Smooth muscle cell (in vitro differentiated cells): ENCODE measurements around the gene MLC1. TPM values are rescaled to one million over a fixed set of nuclear protein-coding genes. Genes with fewer than 3 reads are reported as not detected.

Experiments used
- DNase-seq: peaks from one replicate; lab custom pipeline; 2025; ENCODE audit not compliant: unreplicated experiment; lab: John Stamatoyannopoulos, UW
- H2AFZ ChIP-seq: fragments of 200-600 bp; sonication (generic); 2 replicates; pipeline ENCODE4 v1.6.0; 2016; ENCODE audit warnings: antibody characterized with exemption, low read depth, mild to moderate bottlenecking
- H3F3A ChIP-seq: fragments of 200-600 bp; sonication (generic); 2 replicates; pipeline ENCODE4 v1.6.0; 2017; ENCODE audit warnings: antibody characterized with exemption, low read depth
- H3K27ac ChIP-seq: fragments of 200-600 bp; sonication (generic); 2 replicates; pipeline ENCODE4 v1.5.1; 2016; ENCODE audit warnings: low read depth, mild to moderate bottlenecking
- H3K27me3 ChIP-seq: fragments of 200-600 bp; sonication (generic); 2 replicates; pipeline ENCODE4 v1.6.1; 2016; ENCODE audit warnings: low read depth, mild to moderate bottlenecking
- H3K36me3 ChIP-seq: fragments of 200-600 bp; sonication (generic); 2 replicates; pipeline ENCODE4 v1.5.1; 2016; ENCODE audit warnings: low read depth
- H3K4me1 ChIP-seq: fragments of 200-600 bp; sonication (generic); 2 replicates; pipeline ENCODE4 v1.5.1; 2016; ENCODE audit warnings: low read depth
- H3K4me2 ChIP-seq: fragments of 200-600 bp; sonication (generic); 2 replicates; pipeline ENCODE4 v1.6.0; 2016; ENCODE audit warnings: mild to moderate bottlenecking
- H3K4me3 ChIP-seq: fragments of 200-600 bp; sonication (generic); 2 replicates; pipeline ENCODE4 v1.5.1; 2016; ENCODE audit warnings: mild to moderate bottlenecking
- H3K79me2 ChIP-seq: fragments of 200-600 bp; sonication (generic); 2 replicates; pipeline ENCODE4 v1.6.0; 2016; ENCODE audit warnings: low read depth, mild to moderate bottlenecking
- H3K9ac ChIP-seq: fragments of 200-600 bp; sonication (generic); 2 replicates; pipeline ENCODE4 v1.6.0; 2016; ENCODE audit warnings: low read depth
- H3K9me3 ChIP-seq: fragments of 200-600 bp; sonication (generic); replicated peaks from 2 replicates; pipeline ENCODE4 v1.5.1; 2016; ENCODE audit warnings: low read depth
- H4K20me1 ChIP-seq: fragments of 200-600 bp; sonication (generic); 2 replicates; pipeline ENCODE4 v1.6.0; 2016; ENCODE audit warnings: low read depth
- CTCF ChIP-seq: fragments of 200-600 bp; sonication (generic); IDR thresholded peaks from 2 replicates; pipeline ENCODE4 v1.5.1; 2017; ENCODE audit warnings: borderline replicate concordance, mild to moderate bottlenecking, antibody characterized with exemption; ENCODE audit not compliant: insufficient read depth, poor library complexity, severe bottlenecking
- WGBS: methylation state at CpG from one replicate; pipeline ENCODE4 v1.1.7; 2016; ENCODE audit warnings: low lambda C conversion rate; 5-methylcytosine and 5-hydroxymethylcytosine counted together
- polyA plus RNA-seq: library from polyadenylated mRNA; unstranded; fragments of >200 nt; fragmentation: Nextera tagmentation; extraction: Ambion mirVana; gene quantifications from 2 replicates; pipeline ENCODE4 v1.2.1, GENCODE V29; 2016
- total RNA-seq: library from RNA; depleted of rRNA; stranded (reverse); fragments of >200 nt; gene quantifications from 2 replicates; pipeline ENCODE4 v1.2.3, GENCODE V29; 2014

The MLC1 gene
- total and polyA plus RNA-seq, 2 experiments from 2014 or later = 4.2 to 6.3 TPM

- Histone ChIP-seq H4K20me1 (no peaks in the 10 kb centered on the region), H3F3A (no peaks in the 10 kb centered on the region), H3K9me3 (no peaks in the 10 kb centered on the region), H2AFZ (no peak overlapping the region), H3K4me3 (peak overlapping the region; percentile 17), H3K27me3 (no peaks in the 10 kb centered on the region), H3K4me2 (peak overlapping the region; percentile 78), H3K36me3 (no peaks in the 10 kb centered on the region), H3K4me1 (no peaks in the 10 kb centered on the region), H3K9ac (no peak overlapping the region), H3K79me2 (no peaks in the 10 kb centered on the region), H3K27ac (no peak overlapping the region)
- peak; percentile 80 for TF ChIP-seq CTCF
- 36% methylated on average over 49 of the region's 52 CpGs for WGBS
- DNase-seq = no peak
Observed at GRCh38 chr22:50030297-50031188, 54.7 kb downstream of the MLC1 start.

DNA sequence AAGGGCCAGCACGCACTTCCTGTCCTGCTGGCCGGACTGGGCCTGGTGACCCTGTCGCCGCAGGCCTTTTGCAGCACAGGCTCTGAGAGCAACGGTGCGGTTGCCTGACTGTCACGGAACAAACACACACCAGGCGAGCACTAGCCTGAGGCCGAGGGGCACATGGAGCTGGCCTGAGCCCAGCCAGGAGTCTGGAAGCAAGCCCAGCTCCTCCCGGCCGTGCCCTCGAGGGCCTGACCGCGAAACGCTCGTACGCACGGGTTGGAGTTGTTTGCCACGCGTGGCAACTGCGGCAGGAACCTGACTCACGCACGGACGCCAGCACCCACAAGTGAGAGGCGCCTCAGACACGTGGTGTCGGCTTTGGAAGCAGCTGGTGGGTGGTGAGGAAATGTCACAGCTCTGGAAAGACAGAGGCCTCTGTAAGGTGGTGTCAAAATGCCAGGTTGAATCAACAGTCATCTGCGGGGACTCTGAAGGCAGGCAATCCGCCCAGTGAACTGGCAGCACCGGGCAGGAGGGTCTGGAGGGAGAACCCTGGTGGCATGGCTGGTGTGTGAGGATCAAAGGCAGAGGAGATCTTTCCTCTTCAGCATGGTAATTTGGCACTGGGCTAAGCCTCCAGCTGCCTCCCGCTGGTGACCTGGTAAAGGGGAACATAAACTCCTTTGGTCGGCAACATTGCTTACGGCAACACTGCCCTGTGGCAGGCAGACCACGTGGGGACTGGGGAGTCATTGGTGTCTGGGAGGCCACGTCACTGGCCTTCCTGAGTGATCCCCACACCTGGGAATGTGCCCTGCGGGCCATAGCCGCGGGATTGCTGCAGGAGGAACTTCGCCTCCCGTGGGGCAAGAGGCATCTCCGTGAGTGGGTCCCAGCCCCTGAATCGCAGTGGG lies 57.3 kb downstream of the MLC1 start:
- H3K9ac ChIP-seq = no peak overlapping the region
- no peak for DNase-seq
- no peaks in the 10 kb centered on the region for H3K36me3 ChIP-seq
- H3F3A ChIP-seq = no peaks in the 10 kb centered on the region
- no peaks in the 10 kb centered on the region for H4K20me1 ChIP-seq
- no peaks in the 10 kb centered on the region for H3K4me1 ChIP-seq
- 86% methylated on average over 42 of the region's 42 CpGs for WGBS
- no peaks in the 10 kb centered on the region for H3K9me3 ChIP-seq
- no peaks in the 10 kb centered on the region for H3K27me3 ChIP-seq
- H2AFZ ChIP-seq = no peak overlapping the region
- no peak for TF ChIP-seq CTCF
- no peak overlapping the region for H3K4me3 ChIP-seq
- H3K4me2 ChIP-seq = no peak overlapping the region
- H3K79me2 ChIP-seq = no peaks in the 10 kb centered on the region
- H3K27ac ChIP-seq = no peak overlapping the region

GRCh38 chr22:50025993-50026392 lies 59.2 kb downstream of the MLC1 start:
- H3K79me2 ChIP-seq = no peaks in the 10 kb centered on the region

More at GRCh38 chr22:50025993-50026392, 59.2 kb downstream of the MLC1 start:
- Histone ChIP-seq H3K4me2 (no peak overlapping the region), H3F3A (no peaks in the 10 kb centered on the region), H3K4me3 (no peak overlapping the region), H3K4me1 (no peaks in the 10 kb centered on the region), H3K36me3 (no peaks in the 10 kb centered on the region), H3K27ac (no peak overlapping the region), H2AFZ (no peak overlapping the region), H3K9ac (no peak overlapping the region), H3K9me3 (no peaks in the 10 kb centered on the region), H3K27me3 (no peaks in the 10 kb centered on the region), H4K20me1 (no peaks in the 10 kb centered on the region)
- 91% methylated on average over 12 of the region's 13 CpGs for WGBS
- no peak for TF ChIP-seq CTCF
- no peak for DNase-seq
